SW 1271 (cell line): ENCODE results near the gene PSPC1.

ENCODE experiments used
- DNase-seq, 2 experiments: peaks; one replicate each; lab custom pipeline; 2025; lab: John Stamatoyannopoulos, UW

The PSPC1 gene

GRCh38 chr13:19673473-19674430 lies 109.0 kb downstream of the PSPC1 start:
- no peak for DNase-seq

- DNase-seq, result no peak
Observed at GRCh38 chr13:19672990-19673389, 109.8 kb downstream of the PSPC1 start.

- no peak for DNase-seq
Observed at GRCh38 chr13:19670147-19670546, 112.6 kb downstream of the PSPC1 start.

GRCh38 chr13:19668778-19669177 lies 114.0 kb downstream of the PSPC1 start:
- DNase-seq, result no peak

GRCh38 chr13:19665427-19665859 lies 117.3 kb downstream of the PSPC1 start:
- no peak for DNase-seq

- no peak for DNase-seq
Observed at GRCh38 chr13:19664481-19665230, 118.1 kb downstream of the PSPC1 start.

GRCh38 chr13:19663416-19663979 lies 119.2 kb downstream of the PSPC1 start:
- DNase-seq, result no peak

- DNase-seq, result no peak
Observed at GRCh38 chr13:19661561-19661960, 121.2 kb downstream of the PSPC1 start.

GRCh38 chr13:19661126-19661525 lies 121.6 kb downstream of the PSPC1 start:
- no peak for DNase-seq

GRCh38 chr13:19658831-19659230 lies 123.9 kb downstream of the PSPC1 start:
- no peak for DNase-seq

- no peak for DNase-seq
Observed at GRCh38 chr13:19657872-19658591, 124.7 kb downstream of the PSPC1 start.
